Gastroesophageal sphincter (tissue), 4 donors: ENCODE measurements around the gene RNLS. TPM values are rescaled to one million over a fixed set of nuclear protein-coding genes. Genes with fewer than 3 reads are reported as not detected.
A peak's percentile ranks its signal among the peaks of the same experiment; 100 is the strongest.

ENCODE experiments used
- ATAC-seq: fragments of 150-250 bp; one replicate; pipeline ENCODE4 v1.9.1; 2016; ENCODE audit warnings: mild to moderate bottlenecking, moderate library complexity
- H3K27ac ChIP-seq, 4 donors: fragments of 200-600 bp; sonication (generic) in 3 of 4; 1 replicate in 3 of 4; 2 replicates in 1 of 4; pipeline ENCODE4 v1.5.1; 2016 to 2019
- H3K27me3 ChIP-seq: fragments of 200-600 bp; sonication (generic); one replicate; pipeline ENCODE4 v1.5.1; 2019
- H3K36me3 ChIP-seq, 2 donors: fragments of 200-600 bp; sonication (generic); one replicate each; pipeline ENCODE4 v1.5.1; 2019; ENCODE audit warnings: control low read depth in 1 of 2
- H3K4me1 ChIP-seq, 3 donors: fragments of 200-600 bp; sonication (generic); 1 replicate in 2 of 3; 2 replicates in 1 of 3; pipeline ENCODE4 v1.5.1; 2016 to 2019; ENCODE audit warnings: control low read depth in 2 of 3
- H3K4me3 ChIP-seq, 2 donors: fragments of 200-600 bp; sonication (generic); one replicate each; pipeline ENCODE4 v1.5.1; 2019; ENCODE audit warnings: mild to moderate bottlenecking in 1 of 2, moderate library complexity in 1 of 2
- H3K9me3 ChIP-seq, 3 donors: fragments of 200-600 bp; sonication (generic); one replicate each; pipeline ENCODE4 v1.5.1; 2017 to 2019; ENCODE audit warnings: control low read depth in 2 of 3
- EP300 ChIP-seq: sonication (generic); formaldehyde crosslinking; IDR thresholded peaks from one replicate; pipeline ENCODE4 v1.6.1; 2017; ENCODE audit warnings: antibody characterized with exemption, mild to moderate bottlenecking
- POLR2A ChIP-seq, 2 donors: fragments of 450-650 bp; IDR thresholded peaks; one replicate each; pipeline ENCODE4 v1.6.1; 2017; ENCODE audit warnings: antibody characterized with exemption in 2 of 2, mild to moderate bottlenecking in 2 of 2, moderate library complexity in 1 of 2
- POLR2AphosphoS5 ChIP-seq: sonication (generic); formaldehyde crosslinking; IDR thresholded peaks from one replicate; pipeline ENCODE4 v1.6.1; 2017; ENCODE audit warnings: antibody characterized with exemption
- WGBS, 2 donors: methylation state at CpG; one replicate each; pipeline ENCODE4 v1.1.5; 2018; ENCODE audit warnings: low coverage in 1 of 2; 5-methylcytosine and 5-hydroxymethylcytosine counted together
- total RNA-seq, 4 donors: library from RNA; depleted of rRNA; stranded (reverse); fragments of >200 nt; gene quantifications; one replicate each; pipeline ENCODE4 v1.1.0, GENCODE V29; 2016
- TF ChIP-seq, protein P1 (sequence below), 4 experiments: fragments of 200-600 bp in 2 of 4; fragments of 450-650 bp in 2 of 4; sonication (generic) in 1 of 4; IDR thresholded peaks; one replicate each; pipeline ENCODE4 v1.5.1; 2017 to 2019; ENCODE audit warnings: antibody characterized with exemption in 4 of 4, mild to moderate bottlenecking in 2 of 4, moderate library complexity in 2 of 4

Gene RNLS
- total RNA-seq, 4 donors from 2014 or later: 9.4 to 25.1 (median 15.3) TPM

DNA sequence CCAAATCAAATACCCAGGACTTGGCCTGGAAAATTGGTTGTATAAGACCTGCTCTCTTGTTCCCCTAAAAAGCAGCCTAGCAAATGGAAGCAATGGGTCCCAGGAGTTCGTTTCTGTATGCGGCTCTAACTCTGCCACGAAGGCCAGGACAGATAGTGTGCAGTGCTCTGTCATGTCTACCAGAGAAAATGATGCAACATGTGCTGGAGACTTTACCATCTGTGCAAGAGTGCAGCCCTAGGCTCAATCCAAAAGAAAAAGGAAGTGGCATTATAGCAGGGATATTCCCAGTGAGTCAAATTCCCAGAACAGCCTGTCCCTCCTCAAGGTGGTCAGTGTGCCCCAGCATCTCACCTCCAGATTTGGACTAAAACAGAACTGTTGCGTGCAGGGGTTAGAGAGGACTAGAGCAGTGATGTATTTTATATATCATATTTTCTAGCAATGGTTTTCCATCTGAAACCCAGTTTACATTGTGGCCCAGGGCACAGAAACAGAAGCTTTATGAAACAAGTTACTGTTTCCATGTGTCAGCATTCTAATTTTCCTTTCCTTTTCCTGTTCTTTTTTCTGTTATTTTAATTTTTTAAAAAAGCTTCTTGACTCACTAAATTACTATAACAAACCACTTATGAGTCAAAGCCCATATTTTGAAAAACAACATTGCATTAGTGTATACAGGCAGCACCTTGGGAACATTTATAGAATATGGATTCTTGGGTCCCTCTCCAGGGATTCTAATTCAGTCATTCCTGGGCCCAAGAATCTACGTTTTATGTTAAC is 311.2 kb downstream of the RNLS start:
- 60 to 75% methylated on average over 2 of the region's 5 CpGs for WGBS, 2 donors
- no peaks in the 10 kb centered on the region for H3K27me3 ChIP-seq
- H3K36me3 ChIP-seq: no peaks in the 10 kb centered on the region
- peaks cover 0 to 7% (median 0%) of the 10 kb centered on the region in 3 donors for H3K4me1 ChIP-seq
- H3K27ac ChIP-seq: no peak overlapping the region
- no peak overlapping the region for H3K4me3 ChIP-seq
- H3K9me3 ChIP-seq: no peaks in the 10 kb centered on the region
- TF ChIP-seq EP300 (no peak), POLR2AphosphoS5 (no peak), POLR2A (IDR thresholded peaks at IDR 0.05) (no peak)
- TF ChIP-seq, protein P1, sequence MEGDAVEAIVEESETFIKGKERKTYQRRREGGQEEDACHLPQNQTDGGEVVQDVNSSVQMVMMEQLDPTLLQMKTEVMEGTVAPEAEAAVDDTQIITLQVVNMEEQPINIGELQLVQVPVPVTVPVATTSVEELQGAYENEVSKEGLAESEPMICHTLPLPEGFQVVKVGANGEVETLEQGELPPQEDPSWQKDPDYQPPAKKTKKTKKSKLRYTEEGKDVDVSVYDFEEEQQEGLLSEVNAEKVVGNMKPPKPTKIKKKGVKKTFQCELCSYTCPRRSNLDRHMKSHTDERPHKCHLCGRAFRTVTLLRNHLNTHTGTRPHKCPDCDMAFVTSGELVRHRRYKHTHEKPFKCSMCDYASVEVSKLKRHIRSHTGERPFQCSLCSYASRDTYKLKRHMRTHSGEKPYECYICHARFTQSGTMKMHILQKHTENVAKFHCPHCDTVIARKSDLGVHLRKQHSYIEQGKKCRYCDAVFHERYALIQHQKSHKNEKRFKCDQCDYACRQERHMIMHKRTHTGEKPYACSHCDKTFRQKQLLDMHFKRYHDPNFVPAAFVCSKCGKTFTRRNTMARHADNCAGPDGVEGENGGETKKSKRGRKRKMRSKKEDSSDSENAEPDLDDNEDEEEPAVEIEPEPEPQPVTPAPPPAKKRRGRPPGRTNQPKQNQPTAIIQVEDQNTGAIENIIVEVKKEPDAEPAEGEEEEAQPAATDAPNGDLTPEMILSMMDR (IDR thresholded peaks at IDR 0.05): no peak
- ATAC-seq: peak; percentile 65

- no peak overlapping the region for H3K4me3 ChIP-seq
- H3K27ac ChIP-seq: no peak overlapping the region
- WGBS, 2 donors: 79 to 90% methylated on average over 4 to 5 of the region's 6 CpGs
- H3K27me3 ChIP-seq: no peaks in the 10 kb centered on the region
- no peak for ATAC-seq
- H3K36me3 ChIP-seq: no peaks in the 10 kb centered on the region
- H3K9me3 ChIP-seq: no peaks in the 10 kb centered on the region
- TF ChIP-seq EP300 (no peak), POLR2A (IDR thresholded peaks at IDR 0.05) (no peak)
- peaks cover 0 to 7% (median 0%) of the 10 kb centered on the region in 3 donors for H3K4me1 ChIP-seq
These were observed 312.0 kb downstream of the RNLS start for GRCh38 chr10:88270871-88271713.

- no peak for ATAC-seq
- Histone ChIP-seq H3K9me3 (no peaks in the 10 kb centered on the region), H3K4me3 (no peak overlapping the region), H3K4me1 (peaks cover 0 to 7% (median 0%) of the 10 kb centered on the region in 3 donors), H3K27ac (no peak overlapping the region), H3K27me3 (no peaks in the 10 kb centered on the region), H3K36me3 (no peaks in the 10 kb centered on the region)
- TF ChIP-seq POLR2AphosphoS5 (no peak), EP300 (no peak), POLR2A (IDR thresholded peaks at IDR 0.05) (no peak)
- TF ChIP-seq, protein P1 (IDR thresholded peaks at IDR 0.05): no peak
- WGBS, 2 donors: 85 to 97% methylated on average over 6 to 9 of the region's 9 CpGs
These were observed 312.9 kb downstream of the RNLS start for GRCh38 chr10:88270061-88270808.

- Histone ChIP-seq H3K27ac (no peak overlapping the region), H3K4me3 (no peak overlapping the region), H3K9me3 (no peaks in the 10 kb centered on the region), H3K27me3 (no peaks in the 10 kb centered on the region), H3K4me1 (no peaks in the 10 kb centered on the region), H3K36me3 (no peaks in the 10 kb centered on the region)
- ATAC-seq: no peak
- 82 to 92% methylated on average over 5 of the region's 5 CpGs for WGBS, 2 donors
- TF ChIP-seq EP300: no peak
These were observed 320.4 kb downstream of the RNLS start for GRCh38 chr10:88262591-88263234.

DNA sequence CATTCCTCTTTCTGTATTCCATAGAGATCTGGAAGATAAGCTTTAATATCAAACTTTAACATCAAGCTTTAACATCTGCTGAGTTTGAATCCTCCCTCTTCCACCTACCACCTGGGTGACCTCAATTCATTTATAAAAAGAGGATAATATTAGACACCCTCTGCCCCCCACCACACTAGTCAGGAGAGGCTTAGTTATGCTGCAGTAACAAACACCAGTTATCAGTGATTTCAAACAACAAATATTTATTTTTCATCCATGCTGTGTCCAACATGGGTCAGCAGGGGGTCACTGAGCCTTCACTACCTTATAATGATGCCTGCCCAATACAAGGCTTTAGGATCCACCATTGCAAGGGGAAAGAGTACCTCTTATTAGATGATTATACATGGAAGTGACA is 322.0 kb downstream of the RNLS start:
- H3K27me3 ChIP-seq: no peaks in the 10 kb centered on the region
- H3K9me3 ChIP-seq: no peaks in the 10 kb centered on the region
- ATAC-seq: no peak
- no peak overlapping the region for H3K4me3 ChIP-seq
- peaks cover 0 to 13% (median 0%) of the 10 kb centered on the region in 3 donors for H3K4me1 ChIP-seq
- no peak for TF ChIP-seq POLR2AphosphoS5
- no peaks in the 10 kb centered on the region for H3K36me3 ChIP-seq
- no peak overlapping the region for H3K27ac ChIP-seq
